Ishikawa (cell line): ENCODE measurements around the gene SNX13.

Source experiments
- CEBPB ChIP-seq: IDR thresholded peaks from 2 replicates; pipeline ENCODE4 v1.6.1; 2012
- CREB1 ChIP-seq: IDR thresholded peaks from 2 replicates; pipeline ENCODE4 v1.6.1; 2012; ENCODE audit warnings: low read depth
- EGR1 ChIP-seq: IDR thresholded peaks from 2 replicates; pipeline ENCODE4 v1.6.1; 2012
- EP300 ChIP-seq: IDR thresholded peaks from 2 replicates; pipeline ENCODE4 v1.6.1; 2012; ENCODE audit warnings: borderline replicate concordance
- FOXM1 ChIP-seq: IDR thresholded peaks from 2 replicates; pipeline ENCODE4 v1.6.1; 2012; ENCODE audit warnings: low read depth, borderline replicate concordance
- REST ChIP-seq: IDR thresholded peaks from 2 replicates; pipeline ENCODE4 v1.6.1; 2012; ENCODE audit warnings: low read depth, mild to moderate bottlenecking
- TAF1 ChIP-seq: IDR thresholded peaks from 2 replicates; pipeline ENCODE4 v1.6.1; 2012; ENCODE audit warnings: low read depth, mild to moderate bottlenecking
- TEAD4 ChIP-seq: IDR thresholded peaks from 2 replicates; pipeline ENCODE4 v1.6.1; 2012
- YY1 ChIP-seq: IDR thresholded peaks from 2 replicates; pipeline ENCODE4 v1.6.1; 2012; ENCODE audit warnings: low read depth
- ZBTB7A ChIP-seq: IDR thresholded peaks from 2 replicates; pipeline ENCODE4 v1.6.1; 2012; ENCODE audit warnings: low read depth
- TF ChIP-seq, protein P1 (sequence below): IDR thresholded peaks from 2 replicates; pipeline ENCODE4 v1.6.1; 2012

DNA sequence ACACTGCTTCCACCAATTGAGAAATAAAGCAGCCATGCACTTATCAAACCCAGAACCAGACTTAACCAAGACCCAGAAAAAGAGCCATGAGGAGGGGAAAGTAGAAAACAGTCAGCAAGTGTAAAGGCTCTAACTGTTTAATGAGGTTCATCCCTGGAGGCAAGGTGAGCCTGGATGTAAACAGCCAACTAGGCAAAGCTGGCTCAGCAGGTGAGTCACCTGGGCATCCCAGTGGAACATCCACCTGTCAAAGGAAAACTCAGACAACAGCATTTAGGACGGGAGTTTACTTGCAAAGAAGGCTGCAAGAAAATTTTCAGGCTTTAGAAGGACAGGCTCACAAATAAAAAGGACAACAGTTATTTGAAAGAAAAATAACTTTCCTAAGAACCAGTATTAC, 153.0 kb downstream of the SNX13 start:
- TF ChIP-seq TEAD4 (no peak), REST (no peak), TAF1 (no peak), FOXM1 (no peak), EP300 (no peak), EGR1 (no peak), CREB1 (no peak), CEBPB (no peak), ZBTB7A (no peak), YY1 (no peak)
- TF ChIP-seq, protein P1, sequence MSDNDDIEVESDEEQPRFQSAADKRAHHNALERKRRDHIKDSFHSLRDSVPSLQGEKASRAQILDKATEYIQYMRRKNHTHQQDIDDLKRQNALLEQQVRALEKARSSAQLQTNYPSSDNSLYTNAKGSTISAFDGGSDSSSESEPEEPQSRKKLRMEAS, result no peak
